GM20000 (cell line): ENCODE measurements around the gene TNNT1.
A peak's percentile ranks its signal among the peaks of the same experiment; 100 is the strongest.

Source experiments
- DNase-seq: peaks from one replicate; pipeline ENCODE4 v3.0.0; 2012; ENCODE audit warnings: low spot score
- CTCF ChIP-seq: IDR thresholded peaks from 2 replicates; pipeline ENCODE4 v1.5.1; 2012; ENCODE audit warnings: mild to moderate bottlenecking, control low read depth; ENCODE audit errors: extremely low read depth, missing control alignments

Gene TNNT1

GRCh38 chr19:55088543-55089341 is 60.3 kb downstream of the TNNT1 start:
- TF ChIP-seq CTCF, result no peak
- DNase-seq, result peak; percentile 89

- TF ChIP-seq CTCF, result no peak
- DNase-seq, result no peak
These were observed 61.0 kb downstream of the TNNT1 start for GRCh38 chr19:55088021-55088451.

GRCh38 chr19:55087542-55087901 is 61.5 kb downstream of the TNNT1 start:
- DNase-seq, result no peak
- no peak for TF ChIP-seq CTCF

GRCh38 chr19:55086730-55087541 is 62.1 kb downstream of the TNNT1 start:
- DNase-seq, result peak; percentile 86
- no peak for TF ChIP-seq CTCF

GRCh38 chr19:55085923-55086715 is 62.9 kb downstream of the TNNT1 start:
- TF ChIP-seq CTCF, result no peak
- peak; percentile 18 for DNase-seq

- no peak for DNase-seq
- TF ChIP-seq CTCF, result no peak
These were observed 64.6 kb downstream of the TNNT1 start for GRCh38 chr19:55084416-55084815.
